Thyroid gland (tissue), 4 donors: ENCODE measurements around the gene OR52W1.

ENCODE experiments used
- POLR2A ChIP-seq, 2 donors: fragments of 450-650 bp; IDR thresholded peaks; one replicate each; pipeline ENCODE4 v1.6.1; 2017; ENCODE audit warnings: antibody characterized with exemption in 2 of 2, mild to moderate bottlenecking in 2 of 2, moderate library complexity in 1 of 2
- TF ChIP-seq, protein P1 (sequence below), 6 experiments: fragments of 200-600 bp in 3 of 6; fragments of 450-650 bp in 3 of 6; sonication (generic) in 3 of 6; IDR thresholded peaks; one replicate each; pipeline ENCODE4 v1.5.1; 2016 to 2019; ENCODE audit warnings: antibody characterized with exemption in 6 of 6, mild to moderate bottlenecking in 2 of 6, inconsistent platforms in 1 of 6, moderate library complexity in 1 of 6

GRCh38 chr11:6223854-6224253 is 24.8 kb downstream of the OR52W1 start:
- no peak for TF ChIP-seq POLR2A (IDR thresholded peaks at IDR 0.05)
- TF ChIP-seq, protein P1, sequence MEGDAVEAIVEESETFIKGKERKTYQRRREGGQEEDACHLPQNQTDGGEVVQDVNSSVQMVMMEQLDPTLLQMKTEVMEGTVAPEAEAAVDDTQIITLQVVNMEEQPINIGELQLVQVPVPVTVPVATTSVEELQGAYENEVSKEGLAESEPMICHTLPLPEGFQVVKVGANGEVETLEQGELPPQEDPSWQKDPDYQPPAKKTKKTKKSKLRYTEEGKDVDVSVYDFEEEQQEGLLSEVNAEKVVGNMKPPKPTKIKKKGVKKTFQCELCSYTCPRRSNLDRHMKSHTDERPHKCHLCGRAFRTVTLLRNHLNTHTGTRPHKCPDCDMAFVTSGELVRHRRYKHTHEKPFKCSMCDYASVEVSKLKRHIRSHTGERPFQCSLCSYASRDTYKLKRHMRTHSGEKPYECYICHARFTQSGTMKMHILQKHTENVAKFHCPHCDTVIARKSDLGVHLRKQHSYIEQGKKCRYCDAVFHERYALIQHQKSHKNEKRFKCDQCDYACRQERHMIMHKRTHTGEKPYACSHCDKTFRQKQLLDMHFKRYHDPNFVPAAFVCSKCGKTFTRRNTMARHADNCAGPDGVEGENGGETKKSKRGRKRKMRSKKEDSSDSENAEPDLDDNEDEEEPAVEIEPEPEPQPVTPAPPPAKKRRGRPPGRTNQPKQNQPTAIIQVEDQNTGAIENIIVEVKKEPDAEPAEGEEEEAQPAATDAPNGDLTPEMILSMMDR (IDR thresholded peaks at IDR 0.05): no peak
